DOHH2 (cell line): ENCODE data around the gene BATF2.
A peak's percentile ranks its signal among the peaks of the same experiment; 100 is the strongest.

Source experiments
- H3F3A ChIP-seq: fragments of 200-600 bp; sonication (generic), shearing (Covaris generic); 2 replicates; pipeline ENCODE4 v1.6.0; 2016; ENCODE audit warnings: antibody characterized with exemption, mild to moderate bottlenecking; ENCODE audit not compliant: control insufficient read depth, insufficient read depth
- H3K27ac ChIP-seq: fragments of 200-600 bp; sonication (generic); 2 replicates; pipeline ENCODE4 v1.5.1; 2014; ENCODE audit warnings: low read depth, mild to moderate bottlenecking, low read length, moderate library complexity
- H3K27me3 ChIP-seq: fragments of 200-600 bp; sonication (generic); 2 replicates; pipeline ENCODE4 v1.6.1; 2014; ENCODE audit warnings: mild to moderate bottlenecking, low read length, mixed read lengths; ENCODE audit not compliant: control insufficient read depth
- H3K36me3 ChIP-seq: fragments of 200-600 bp; sonication (generic); 2 replicates; pipeline ENCODE4 v1.6.1; 2014; ENCODE audit warnings: mild to moderate bottlenecking, low read length, moderate library complexity, mixed read lengths; ENCODE audit not compliant: control insufficient read depth
- H3K4me1 ChIP-seq: fragments of 200-600 bp; sonication (generic); 2 replicates; pipeline ENCODE4 v1.6.1; 2014; ENCODE audit warnings: mild to moderate bottlenecking, low read length, mixed read lengths; ENCODE audit not compliant: control insufficient read depth
- H3K4me2 ChIP-seq: fragments of 200-600 bp; sonication (generic); 2 replicates; pipeline ENCODE4 v1.6.0; 2014; ENCODE audit warnings: mild to moderate bottlenecking, low read length, moderate library complexity
- H3K4me3 ChIP-seq: fragments of 200-600 bp; sonication (generic); 2 replicates; pipeline ENCODE4 v1.5.1; 2014; ENCODE audit warnings: mild to moderate bottlenecking, low read length, mixed read lengths
- H3K79me2 ChIP-seq: fragments of 200-600 bp; sonication (generic); 2 replicates; pipeline ENCODE4 v1.6.1; 2014; ENCODE audit warnings: mild to moderate bottlenecking, low read length, mixed read lengths; ENCODE audit not compliant: control insufficient read depth
- H3K9me2 ChIP-seq: fragments of 200-600 bp; sonication (generic); replicated peaks from 2 replicates; pipeline ENCODE4 v1.6.1; 2014; ENCODE audit warnings: mild to moderate bottlenecking, low read length, mixed read lengths; ENCODE audit not compliant: control insufficient read depth
- H3K9me3 ChIP-seq: fragments of 200-600 bp; sonication (generic); 2 replicates; pipeline ENCODE4 v1.6.1; 2014; ENCODE audit warnings: antibody characterized with exemption, low read length, mixed read lengths; ENCODE audit not compliant: control insufficient read depth, insufficient read depth
- H4K20me1 ChIP-seq: fragments of 200-600 bp; sonication (generic); 2 replicates; pipeline ENCODE4 v1.6.0; 2014; ENCODE audit warnings: low read depth, mild to moderate bottlenecking, antibody characterized with exemption, low read length, moderate library complexity; ENCODE audit not compliant: control insufficient read depth, insufficient read depth
- CTCF ChIP-seq: fragments of 200-600 bp; sonication (generic); IDR thresholded peaks from one replicate; pipeline ENCODE4 v1.5.1; 2014; ENCODE audit warnings: antibody characterized with exemption, mild to moderate bottlenecking, low read depth, low read length; ENCODE audit not compliant: poor library complexity, severe bottlenecking
- EZH2phosphoT487 ChIP-seq: fragments of 200-600 bp; sonication (generic); IDR thresholded peaks from 2 replicates; pipeline ENCODE4 v1.6.1; 2017; ENCODE audit warnings: borderline replicate concordance, mild to moderate bottlenecking, antibody characterized with exemption, low read length, moderate library complexity, mixed read lengths

Gene BATF2

GRCh38 chr11:65014726-65015227 lies 18.0 kb upstream of the BATF2 start:
- peaks cover 6% of the 10 kb centered on the region; the same call in 1 of the 2 replicates for H3F3A ChIP-seq
- TF ChIP-seq CTCF: no peak
- peaks cover 30% of the 10 kb centered on the region for H3K36me3 ChIP-seq
- H3K9me3 ChIP-seq: no peaks in the 10 kb centered on the region
- no peaks in the 10 kb centered on the region for H4K20me1 ChIP-seq
- H3K27ac ChIP-seq: peak overlapping the region; percentile 89
- H3K4me2 ChIP-seq: peak overlapping the region; percentile 81
- H3K9me2 ChIP-seq: no peaks in the 10 kb centered on the region
- peaks cover 42% of the 10 kb centered on the region for H3K4me1 ChIP-seq
- H3K79me2 ChIP-seq: peaks cover 34% of the 10 kb centered on the region
- peak overlapping the region; percentile 83 for H3K4me3 ChIP-seq
- H3K27me3 ChIP-seq: no peaks in the 10 kb centered on the region

GRCh38 chr11:65013888-65014725 lies 17.3 kb upstream of the BATF2 start, which contains the start of gene ARL2:
Gene ARL2 (plus strand): TSS chr11:65014160. CDS start chr11:65014208, 48 bp downstream.
- peak within 1 kb of the TSS; percentile 81 for H3K4me2 ChIP-seq
- peaks cover 42% of the 10 kb centered on the region for H3K4me1 ChIP-seq
- TF ChIP-seq CTCF (peak; percentile 69), EZH2phosphoT487 (no peak)
- no peaks in the 10 kb centered on the region for H3K9me2 ChIP-seq
- no peaks in the 10 kb centered on the region for H3K27me3 ChIP-seq
- peak within 1 kb of the TSS; percentile 83 for H3K4me3 ChIP-seq
- H3K79me2 ChIP-seq: peaks cover 34% of the 10 kb centered on the region
- peaks cover 6% of the 10 kb centered on the region; the same call in 1 of the 2 replicates for H3F3A ChIP-seq
- peaks cover 28% of the 10 kb centered on the region for H3K36me3 ChIP-seq
- no peaks in the 10 kb centered on the region for H4K20me1 ChIP-seq
- H3K9me3 ChIP-seq: no peaks in the 10 kb centered on the region
- H3K27ac ChIP-seq: peak within 1 kb of the TSS; percentile 89

- peaks cover 34% of the 10 kb centered on the region for H3K79me2 ChIP-seq
- peaks cover 6% of the 10 kb centered on the region; the same call in 1 of the 2 replicates for H3F3A ChIP-seq
- H3K27ac ChIP-seq: peak overlapping the region; percentile 89
- H4K20me1 ChIP-seq: no peaks in the 10 kb centered on the region
- no peaks in the 10 kb centered on the region for H3K27me3 ChIP-seq
- no peaks in the 10 kb centered on the region for H3K9me2 ChIP-seq
- H3K9me3 ChIP-seq: no peaks in the 10 kb centered on the region
- TF ChIP-seq CTCF (peak; percentile 73), EZH2phosphoT487 (no peak)
- H3K4me1 ChIP-seq: peaks cover 42% of the 10 kb centered on the region
- H3K36me3 ChIP-seq: peaks cover 21% of the 10 kb centered on the region
- H3K4me3 ChIP-seq: peak overlapping the region; percentile 83
- peak overlapping the region; percentile 81 for H3K4me2 ChIP-seq
Observed at GRCh38 chr11:65013130-65013887, 16.5 kb upstream of the BATF2 start.
